NCI-H2107 (cell line): ENCODE results near the gene PRLR.

Experiments used
- DNase-seq: peaks from one replicate; lab custom pipeline; 2025; lab: John Stamatoyannopoulos, UW

The PRLR gene

GRCh38 chr5:35001842-35002241 lies 228.4 kb downstream of the PRLR start:
- no peak for DNase-seq
